Neuronal stem cell (in vitro differentiated cells): ENCODE results near the gene NEIL1.
A peak's percentile ranks its signal among the peaks of the same experiment; 100 is the strongest.
"Not testable (repeated sequence)": the region's sequence is repeated elsewhere in the genome, so short reads cannot be mapped to it uniquely, and the experiment has no call there.

Experiments used
- DNase-seq: peaks from one replicate; pipeline ENCODE4 v3.0.0-alpha.2; 2013; ENCODE audit warnings: low spot score
- H2AFZ ChIP-seq: one replicate; pipeline ENCODE4 v1.6.1; 2013; ENCODE audit warnings: mild to moderate bottlenecking, low read length, inconsistent platforms
- H2AK5ac ChIP-seq: 2 replicates; pipeline ENCODE4 v1.6.1; 2013; ENCODE audit warnings: low read depth, mild to moderate bottlenecking, inconsistent platforms, low read length, moderate library complexity, mixed read lengths
- H2BK120ac ChIP-seq: 2 replicates; pipeline ENCODE4 v1.6.1; 2013; ENCODE audit warnings: low read depth, mild to moderate bottlenecking, inconsistent platforms, low read length, moderate library complexity, mixed read lengths
- H2BK12ac ChIP-seq: one replicate; pipeline ENCODE4 v1.6.1; 2013; ENCODE audit warnings: low read length, inconsistent platforms
- H2BK15ac ChIP-seq: 2 replicates; pipeline ENCODE4 v1.6.1; 2013; ENCODE audit warnings: mild to moderate bottlenecking, low read length, inconsistent platforms, mixed read lengths
- H2BK5ac ChIP-seq: one replicate; pipeline ENCODE4 v1.6.1; 2013; ENCODE audit warnings: inconsistent platforms, mild to moderate bottlenecking, low read length, moderate library complexity
- H3K14ac ChIP-seq: one replicate; pipeline ENCODE4 v1.6.1; 2013; ENCODE audit warnings: low read length, inconsistent platforms
- H3K18ac ChIP-seq: 2 replicates; pipeline ENCODE4 v1.6.1; 2013; ENCODE audit warnings: low read length, inconsistent platforms
- H3K23ac ChIP-seq: 2 replicates; pipeline ENCODE4 v1.6.1; 2013; ENCODE audit warnings: low read depth, mild to moderate bottlenecking, mixed read lengths, low read length, inconsistent platforms; ENCODE audit not compliant: poor library complexity
- H3K27ac ChIP-seq: replicated peaks from 3 replicates; pipeline ENCODE4 v1.5.1; 2013; ENCODE audit warnings: low read length, inconsistent platforms
- H3K27me3 ChIP-seq, 3 experiments: 2 replicates each; pipeline ENCODE4 v1.6.1; 2013; ENCODE audit warnings: low read length in 3 of 3, mild to moderate bottlenecking in 2 of 3, inconsistent platforms in 1 of 3, low read depth in 1 of 3, mixed read lengths in 1 of 3, moderate library complexity in 1 of 3; ENCODE audit not compliant: control insufficient read depth in 3 of 3, insufficient read depth in 3 of 3
- H3K36me3 ChIP-seq, 2 donors: replicated peaks in 1 of 2; 2 replicates each; pipeline ENCODE4 v1.6.1; 2013; ENCODE audit warnings: low read length in 2 of 2; ENCODE audit not compliant: control insufficient read depth in 2 of 2, insufficient read depth in 2 of 2
- H3K4ac ChIP-seq: 2 replicates; pipeline ENCODE4 v1.6.1; 2013; ENCODE audit warnings: inconsistent platforms, mild to moderate bottlenecking, low read length, moderate library complexity
- H3K4me1 ChIP-seq, 2 donors: 1 replicate in 1 of 2; 2 replicates in 1 of 2; pipeline ENCODE4 v1.6.1; 2013; ENCODE audit warnings: low read length in 2 of 2, low read depth in 1 of 2; ENCODE audit not compliant: control insufficient read depth in 2 of 2, insufficient read depth in 1 of 2
- H3K4me2 ChIP-seq: one replicate; pipeline ENCODE4 v1.6.1; 2013; ENCODE audit warnings: mild to moderate bottlenecking, low read length, inconsistent platforms; ENCODE audit not compliant: insufficient read depth, poor library complexity, severe bottlenecking
- H3K4me3 ChIP-seq, 2 donors: 2 replicates each; pipeline ENCODE4 v1.5.1; 2013; ENCODE audit warnings: low read length in 2 of 2, mild to moderate bottlenecking in 2 of 2, inconsistent platforms in 1 of 2, moderate library complexity in 1 of 2
- H3K79me1 ChIP-seq: one replicate; pipeline ENCODE4 v1.6.1; 2013; ENCODE audit warnings: low read depth, mild to moderate bottlenecking, inconsistent platforms, low read length, moderate library complexity
- H3K9ac ChIP-seq: one replicate; pipeline ENCODE4 v1.6.1; 2013; ENCODE audit warnings: mild to moderate bottlenecking, low read depth, low read length, inconsistent platforms; ENCODE audit not compliant: poor library complexity
- H3K9me3 ChIP-seq, 2 donors: replicated peaks in 1 of 2; 2 replicates each; pipeline versions ENCODE3 to v1.6.1; 2013; ENCODE audit warnings: low read length in 2 of 2, mild to moderate bottlenecking in 2 of 2, inconsistent platforms in 1 of 2, low read depth in 1 of 2, mixed read lengths in 1 of 2, moderate library complexity in 1 of 2; ENCODE audit not compliant: control insufficient read depth in 2 of 2, insufficient read depth in 1 of 2
- H4K8ac ChIP-seq: one replicate; pipeline ENCODE4 v1.6.1; 2013; ENCODE audit warnings: low read depth, mild to moderate bottlenecking, inconsistent platforms, low read length, moderate library complexity
- H4K91ac ChIP-seq: one replicate; pipeline ENCODE4 v1.6.1; 2013; ENCODE audit warnings: low read length, low read depth, mild to moderate bottlenecking, inconsistent platforms; ENCODE audit not compliant: poor library complexity
- WGBS, 2 donors: extraction: QIAGEN DNeasy Blood & Tissue Kit; methylation state at CpG; one replicate each; pipeline ENCODE4 v1.1.7; 2013; ENCODE audit warnings: missing lambda C conversion rate in 2 of 2, mixed read lengths in 1 of 2; ENCODE audit not compliant: insufficient read length in 2 of 2, insufficient replicate concordance in 1 of 2; ENCODE audit errors: extremely low coverage in 2 of 2; 5-methylcytosine and 5-hydroxymethylcytosine counted together

Gene NEIL1

GRCh38 chr15:75302318-75302717, 44.5 kb upstream of the NEIL1 start:
- Histone ChIP-seq H4K91ac (no peak overlapping the region), H3K23ac (peak overlapping the region; percentile 31), H4K8ac (no peak overlapping the region), H3K14ac (no peak overlapping the region), H2AFZ (no peak overlapping the region), H3K18ac (peak overlapping the region; percentile 71), H3K27me3 (peaks cover 0 to 19% (median 0%) of the 10 kb centered on the region in 3 experiments), H3K27ac (no peak overlapping the region), H2AK5ac (no peak overlapping the region), H2BK120ac (no peak overlapping the region), H3K9ac (peak overlapping the region; percentile 60), H3K4me2 (no peak overlapping the region), H3K9me3 (no peaks in the 10 kb centered on the region), H2BK15ac (peak overlapping the region; percentile 49), H3K36me3 (no peaks in the 10 kb centered on the region), H2BK5ac (peak overlapping the region; percentile 82), H2BK12ac (no peak overlapping the region), H3K4ac (no peak overlapping the region), H3K4me3 (peak overlapping the region in 1 of 2 donors; percentile 35), H3K79me1 (no peaks in the 10 kb centered on the region), H3K4me1 (no peaks in the 10 kb centered on the region)
- no peak for DNase-seq
- WGBS, 2 donors = no CpG with 5 or more reads among the region's 9 CpGs

- not testable (repeated sequence) for H3K36me3 ChIP-seq, H2AFZ ChIP-seq, H2BK15ac ChIP-seq, H3K4me2 ChIP-seq, H4K91ac ChIP-seq, H2AK5ac ChIP-seq, H2BK12ac ChIP-seq, H2BK120ac ChIP-seq, DNase-seq, H3K79me1 ChIP-seq, H3K9me3 ChIP-seq, H3K14ac ChIP-seq, H3K4ac ChIP-seq, H3K9ac ChIP-seq, H3K18ac ChIP-seq, H2BK5ac ChIP-seq, H3K4me1 ChIP-seq, H3K23ac ChIP-seq, H3K27ac ChIP-seq, H4K8ac ChIP-seq
- no CpG with 5 or more reads among the region's 4 CpGs for WGBS, 2 donors
- Histone ChIP-seq H3K27me3 (peaks cover 0 to 23% (median under 1%) of the 10 kb centered on the region in 3 experiments), H3K4me3 (peak overlapping the region in 1 of 2 donors; percentile 35)
Measured at GRCh38 chr15:75302753-75303152, 44.1 kb upstream of the NEIL1 start.

- Histone ChIP-seq H3K27me3 (peaks cover 0 to 40% (median 7%) of the 10 kb centered on the region in 3 experiments), H4K91ac (no peak overlapping the region), H4K8ac (no peak overlapping the region), H2BK5ac (no peak overlapping the region), H3K4ac (no peak overlapping the region), H3K27ac (no peak overlapping the region), H2BK15ac (no peak overlapping the region), H3K9ac (no peak overlapping the region), H2AK5ac (no peak overlapping the region), H3K14ac (no peak overlapping the region), H3K4me1 (no peaks in the 10 kb centered on the region), H3K79me1 (no peaks in the 10 kb centered on the region), H3K4me3 (no peak overlapping the region), H3K4me2 (no peak overlapping the region), H2BK120ac (no peak overlapping the region), H3K18ac (no peak overlapping the region), H3K9me3 (no peaks in the 10 kb centered on the region), H2AFZ (no peak overlapping the region), H3K23ac (no peak overlapping the region), H3K36me3 (no peaks in the 10 kb centered on the region), H2BK12ac (no peak overlapping the region)
- no CpG with 5 or more reads among the region's 3 CpGs for WGBS, 2 donors
- DNase-seq = no peak
Measured at GRCh38 chr15:75306188-75306587, 40.7 kb upstream of the NEIL1 start.

GRCh38 chr15:75307778-75308390, 39.0 kb upstream of the NEIL1 start:
- H2BK15ac ChIP-seq = no peak overlapping the region
- peaks cover 2% of the 10 kb centered on the region for H3K79me1 ChIP-seq
- WGBS, 2 donors = no CpG with 5 or more reads among the region's 15 CpGs

More at GRCh38 chr15:75307778-75308390, 39.0 kb upstream of the NEIL1 start:
- no peak overlapping the region for H3K9ac ChIP-seq
- no peak overlapping the region for H2BK120ac ChIP-seq
- H3K36me3 ChIP-seq = no peaks in the 10 kb centered on the region
- no peak overlapping the region for H2BK12ac ChIP-seq
- H3K27ac ChIP-seq = no peak overlapping the region
- H3K18ac ChIP-seq = no peak overlapping the region
- no peak overlapping the region for H2AK5ac ChIP-seq
- no peak overlapping the region for H3K14ac ChIP-seq
- H2BK5ac ChIP-seq = no peak overlapping the region
- no peak overlapping the region for H2AFZ ChIP-seq
- peaks cover 0 to 44% (median 7%) of the 10 kb centered on the region in 3 experiments for H3K27me3 ChIP-seq
- H4K91ac ChIP-seq = no peak overlapping the region
- no peaks in the 10 kb centered on the region for H3K4me1 ChIP-seq
- no peak overlapping the region for H4K8ac ChIP-seq
- no peak overlapping the region for H3K4me2 ChIP-seq
- H3K9me3 ChIP-seq = no peaks in the 10 kb centered on the region
- DNase-seq = peak; percentile 6
- no peak overlapping the region for H3K23ac ChIP-seq
- H3K4me3 ChIP-seq = no peak overlapping the region
- no peak overlapping the region for H3K4ac ChIP-seq
